Ishikawa (cell line): Measurements from ENCODE around the gene ACAD11.

Source experiments
- CEBPB ChIP-seq: IDR thresholded peaks from 2 replicates; pipeline ENCODE4 v1.6.1; 2012
- CREB1 ChIP-seq: IDR thresholded peaks from 2 replicates; pipeline ENCODE4 v1.6.1; 2012; ENCODE audit warnings: low read depth
- EGR1 ChIP-seq: IDR thresholded peaks from 2 replicates; pipeline ENCODE4 v1.6.1; 2012
- EP300 ChIP-seq: IDR thresholded peaks from 2 replicates; pipeline ENCODE4 v1.6.1; 2012; ENCODE audit warnings: borderline replicate concordance
- FOXM1 ChIP-seq: IDR thresholded peaks from 2 replicates; pipeline ENCODE4 v1.6.1; 2012; ENCODE audit warnings: low read depth, borderline replicate concordance
- MAX ChIP-seq: IDR thresholded peaks from 2 replicates; pipeline ENCODE4 v1.6.1; 2012
- NFIC ChIP-seq: IDR thresholded peaks from 2 replicates; pipeline ENCODE4 v1.6.1; 2012
- RAD21 ChIP-seq: IDR thresholded peaks from 2 replicates; pipeline ENCODE4 v1.6.1; 2012; ENCODE audit warnings: low read depth
- TAF1 ChIP-seq: IDR thresholded peaks from 2 replicates; pipeline ENCODE4 v1.6.1; 2012; ENCODE audit warnings: low read depth, mild to moderate bottlenecking
- TCF12 ChIP-seq: IDR thresholded peaks from 2 replicates; pipeline ENCODE4 v1.6.1; 2012; ENCODE audit warnings: low read depth
- TEAD4 ChIP-seq: IDR thresholded peaks from 2 replicates; pipeline ENCODE4 v1.6.1; 2012
- USF1 ChIP-seq: IDR thresholded peaks from 2 replicates; pipeline ENCODE4 v1.6.1; 2012
- YY1 ChIP-seq: IDR thresholded peaks from 2 replicates; pipeline ENCODE4 v1.6.1; 2012; ENCODE audit warnings: low read depth
- ZBTB7A ChIP-seq: IDR thresholded peaks from 2 replicates; pipeline ENCODE4 v1.6.1; 2012; ENCODE audit warnings: low read depth
- TF ChIP-seq, protein P1 (sequence below): IDR thresholded peaks from 2 replicates; pipeline ENCODE4 v1.6.1; 2012; ENCODE audit warnings: low read depth, mild to moderate bottlenecking

Gene ACAD11

GRCh38 chr3:132652640-132653270, 6.9 kb downstream of the ACAD11 start:
- TF ChIP-seq, protein P1, sequence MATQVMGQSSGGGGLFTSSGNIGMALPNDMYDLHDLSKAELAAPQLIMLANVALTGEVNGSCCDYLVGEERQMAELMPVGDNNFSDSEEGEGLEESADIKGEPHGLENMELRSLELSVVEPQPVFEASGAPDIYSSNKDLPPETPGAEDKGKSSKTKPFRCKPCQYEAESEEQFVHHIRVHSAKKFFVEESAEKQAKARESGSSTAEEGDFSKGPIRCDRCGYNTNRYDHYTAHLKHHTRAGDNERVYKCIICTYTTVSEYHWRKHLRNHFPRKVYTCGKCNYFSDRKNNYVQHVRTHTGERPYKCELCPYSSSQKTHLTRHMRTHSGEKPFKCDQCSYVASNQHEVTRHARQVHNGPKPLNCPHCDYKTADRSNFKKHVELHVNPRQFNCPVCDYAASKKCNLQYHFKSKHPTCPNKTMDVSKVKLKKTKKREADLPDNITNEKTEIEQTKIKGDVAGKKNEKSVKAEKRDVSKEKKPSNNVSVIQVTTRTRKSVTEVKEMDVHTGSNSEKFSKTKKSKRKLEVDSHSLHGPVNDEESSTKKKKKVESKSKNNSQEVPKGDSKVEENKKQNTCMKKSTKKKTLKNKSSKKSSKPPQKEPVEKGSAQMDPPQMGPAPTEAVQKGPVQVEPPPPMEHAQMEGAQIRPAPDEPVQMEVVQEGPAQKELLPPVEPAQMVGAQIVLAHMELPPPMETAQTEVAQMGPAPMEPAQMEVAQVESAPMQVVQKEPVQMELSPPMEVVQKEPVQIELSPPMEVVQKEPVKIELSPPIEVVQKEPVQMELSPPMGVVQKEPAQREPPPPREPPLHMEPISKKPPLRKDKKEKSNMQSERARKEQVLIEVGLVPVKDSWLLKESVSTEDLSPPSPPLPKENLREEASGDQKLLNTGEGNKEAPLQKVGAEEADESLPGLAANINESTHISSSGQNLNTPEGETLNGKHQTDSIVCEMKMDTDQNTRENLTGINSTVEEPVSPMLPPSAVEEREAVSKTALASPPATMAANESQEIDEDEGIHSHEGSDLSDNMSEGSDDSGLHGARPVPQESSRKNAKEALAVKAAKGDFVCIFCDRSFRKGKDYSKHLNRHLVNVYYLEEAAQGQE: no peak
- TF ChIP-seq EP300: no peak
- TF ChIP-seq EGR1: no peak
- TF ChIP-seq TCF12: no peak
- TF ChIP-seq CREB1: no peak
- no peak for TF ChIP-seq TEAD4
- no peak for TF ChIP-seq YY1
- no peak for TF ChIP-seq MAX
- no peak for TF ChIP-seq FOXM1
- no peak for TF ChIP-seq ZBTB7A
- no peak for TF ChIP-seq CEBPB
- TF ChIP-seq TAF1: no peak

DNA sequence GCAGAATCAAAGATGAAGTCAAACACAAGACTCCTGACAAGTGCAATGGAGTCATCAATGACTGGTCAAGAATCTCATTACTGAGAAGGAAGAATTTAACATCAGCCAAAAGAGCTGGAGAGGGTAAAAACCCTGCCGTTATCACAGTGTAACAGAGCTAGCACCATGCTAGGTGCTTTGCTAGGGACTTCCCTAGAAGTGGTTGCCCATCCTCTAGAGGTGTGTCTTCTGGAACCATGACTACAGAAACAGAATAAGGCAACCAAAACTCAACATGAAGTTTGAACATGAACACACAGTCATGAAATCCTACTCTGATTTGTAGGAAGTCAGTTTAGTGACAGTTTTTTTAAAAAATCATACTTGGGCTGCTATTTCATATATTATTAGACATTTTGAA, 9.5 kb downstream of the ACAD11 start:
- TF ChIP-seq MAX (no peak), TAF1 (no peak), TEAD4 (no peak), USF1 (no peak), CREB1 (no peak), ZBTB7A (no peak), EP300 (no peak), CEBPB (no peak), FOXM1 (no peak), RAD21 (no peak), TCF12 (no peak), EGR1 (no peak), YY1 (no peak), NFIC (no peak)
- TF ChIP-seq, protein P1: no peak

DNA sequence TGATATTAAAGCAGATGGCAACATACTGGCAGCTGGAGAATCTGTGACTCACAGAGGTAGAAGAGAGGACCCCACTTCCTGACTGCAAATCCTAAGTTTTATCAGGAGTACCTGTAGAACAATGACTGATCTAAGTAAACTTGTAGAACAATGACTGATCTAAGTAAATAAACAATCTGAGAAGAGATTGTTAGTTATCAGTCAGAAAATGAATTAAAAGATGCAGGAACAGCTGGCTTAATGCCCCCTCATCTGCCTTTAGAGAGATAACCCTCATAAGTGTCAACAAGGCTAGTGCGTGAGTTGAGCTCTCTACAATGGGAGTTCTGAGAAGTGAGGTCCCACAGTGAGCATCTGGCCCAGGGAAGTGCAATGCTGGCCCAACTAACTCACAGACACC, 14.6 kb downstream of the ACAD11 start:
- no peak for TF ChIP-seq EGR1
- no peak for TF ChIP-seq FOXM1
- no peak for TF ChIP-seq TCF12
- no peak for TF ChIP-seq TAF1
- no peak for TF ChIP-seq EP300
- no peak for TF ChIP-seq USF1
- TF ChIP-seq CEBPB: no peak
- no peak for TF ChIP-seq YY1
- no peak for TF ChIP-seq MAX
- TF ChIP-seq, protein P1: no peak
- no peak for TF ChIP-seq NFIC
- no peak for TF ChIP-seq ZBTB7A
- no peak for TF ChIP-seq TEAD4
- no peak for TF ChIP-seq CREB1
- TF ChIP-seq RAD21: no peak

- TF ChIP-seq TCF12 (no peak), ZBTB7A (no peak), TAF1 (no peak), RAD21 (no peak), FOXM1 (no peak), TEAD4 (no peak), USF1 (no peak), MAX (no peak), EP300 (no peak), EGR1 (no peak), CEBPB (no peak), CREB1 (no peak), YY1 (no peak)
- TF ChIP-seq, protein P1: no peak
Measured at GRCh38 chr3:132643366-132643765, 16.2 kb downstream of the ACAD11 start.
